ENCODE data around the gene ZNF716.

ZNF716 gene

DNA sequence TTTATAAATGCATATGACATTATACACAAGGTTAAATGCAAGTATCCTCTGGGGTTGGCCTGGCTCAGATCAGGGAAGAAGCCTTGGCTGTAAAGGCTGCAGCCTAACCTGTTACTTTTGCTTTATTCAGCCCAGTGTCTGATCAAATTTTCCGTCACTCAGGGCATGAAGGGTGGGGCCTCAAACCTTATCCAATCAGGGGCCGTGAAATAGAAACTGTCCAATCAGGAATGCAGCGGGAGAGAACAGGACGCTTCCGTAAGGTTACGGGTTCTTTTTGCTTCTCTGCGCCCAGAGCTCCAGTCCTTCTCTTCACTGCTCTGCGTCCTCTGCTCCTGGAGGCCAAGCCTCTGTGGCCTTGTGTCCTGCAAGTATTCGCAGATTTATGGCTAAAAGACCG, at the start of gene ZNF716:
Gene ZNF716 (plus strand): TSS at position 274 of the 400 bp plus-strand sequence. CDS start 112 bp downstream, at position 386.
- TF ChIP-seq, protein P1, sequence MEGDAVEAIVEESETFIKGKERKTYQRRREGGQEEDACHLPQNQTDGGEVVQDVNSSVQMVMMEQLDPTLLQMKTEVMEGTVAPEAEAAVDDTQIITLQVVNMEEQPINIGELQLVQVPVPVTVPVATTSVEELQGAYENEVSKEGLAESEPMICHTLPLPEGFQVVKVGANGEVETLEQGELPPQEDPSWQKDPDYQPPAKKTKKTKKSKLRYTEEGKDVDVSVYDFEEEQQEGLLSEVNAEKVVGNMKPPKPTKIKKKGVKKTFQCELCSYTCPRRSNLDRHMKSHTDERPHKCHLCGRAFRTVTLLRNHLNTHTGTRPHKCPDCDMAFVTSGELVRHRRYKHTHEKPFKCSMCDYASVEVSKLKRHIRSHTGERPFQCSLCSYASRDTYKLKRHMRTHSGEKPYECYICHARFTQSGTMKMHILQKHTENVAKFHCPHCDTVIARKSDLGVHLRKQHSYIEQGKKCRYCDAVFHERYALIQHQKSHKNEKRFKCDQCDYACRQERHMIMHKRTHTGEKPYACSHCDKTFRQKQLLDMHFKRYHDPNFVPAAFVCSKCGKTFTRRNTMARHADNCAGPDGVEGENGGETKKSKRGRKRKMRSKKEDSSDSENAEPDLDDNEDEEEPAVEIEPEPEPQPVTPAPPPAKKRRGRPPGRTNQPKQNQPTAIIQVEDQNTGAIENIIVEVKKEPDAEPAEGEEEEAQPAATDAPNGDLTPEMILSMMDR (IDR thresholded peaks at IDR 0.05) = no peak

DNA sequence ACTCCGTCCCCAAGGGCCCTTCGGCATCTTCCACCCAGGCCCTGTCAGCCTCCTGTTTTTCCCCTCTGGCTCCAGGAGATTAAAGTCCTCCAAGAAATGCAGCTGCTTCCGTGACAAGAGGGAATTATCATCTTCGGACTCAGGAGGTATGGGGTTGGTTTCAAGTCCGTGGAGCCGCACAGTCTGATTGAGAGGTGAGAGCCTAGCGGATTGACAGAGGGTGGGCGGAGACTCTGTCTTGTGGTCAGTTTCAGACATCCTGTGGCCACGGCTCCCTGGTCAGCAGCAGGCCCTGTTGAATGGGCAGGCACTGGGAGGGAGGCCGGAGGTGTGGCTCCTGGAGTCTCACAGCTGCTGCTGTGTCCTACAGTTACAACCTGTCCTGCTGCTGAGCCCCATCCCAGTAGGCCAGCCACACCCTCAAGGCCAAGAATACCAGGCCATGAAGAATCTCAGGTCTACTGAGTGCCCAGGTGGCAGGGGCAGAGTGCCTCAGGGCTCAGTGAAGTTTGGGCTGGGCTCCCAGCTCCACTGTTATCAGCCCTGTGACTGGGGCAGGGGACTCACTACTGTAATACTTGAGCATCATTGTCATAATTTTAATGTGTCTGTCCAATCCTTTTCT, 49.3 kb upstream of the ZNF716 start:
- TF ChIP-seq, protein P1 (IDR thresholded peaks at IDR 0.05) = no peak

DNA sequence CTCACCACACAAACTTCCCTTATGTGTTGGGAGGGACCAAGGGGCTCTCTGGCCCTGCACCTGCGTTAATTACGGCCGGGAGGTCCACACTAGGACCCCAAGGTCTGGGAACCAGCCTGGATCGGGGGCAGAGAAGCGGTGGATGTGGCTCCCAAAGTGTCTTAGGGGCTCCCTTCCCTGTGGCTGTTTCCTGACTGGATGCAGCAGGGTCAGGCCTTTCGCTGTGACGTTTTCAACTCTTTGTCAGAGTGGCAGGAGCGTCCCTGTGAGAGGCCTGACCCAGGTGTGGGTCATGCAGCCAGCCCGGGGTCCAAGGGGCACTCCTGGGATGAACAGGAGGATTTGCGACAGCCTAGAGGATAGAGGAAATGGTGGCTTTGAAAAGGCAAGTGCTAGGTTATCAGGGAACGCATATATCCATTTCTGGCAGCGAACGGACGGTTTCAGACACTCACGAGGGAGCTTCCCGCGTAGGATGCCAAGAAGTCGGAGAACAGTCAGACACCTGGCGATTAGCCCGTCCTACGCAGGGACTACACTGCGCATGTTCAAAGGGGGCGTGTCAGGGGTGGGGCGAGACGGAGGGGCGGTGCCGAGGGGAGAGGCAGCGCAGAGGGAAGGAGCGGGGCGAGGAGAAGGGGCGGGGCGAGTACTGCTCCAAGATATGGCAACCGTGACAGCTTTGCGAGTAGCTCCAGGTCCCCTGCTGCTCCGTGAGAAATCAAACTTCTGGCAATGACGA, 46.2 kb upstream of the ZNF716 start:
- TF ChIP-seq, protein P1 (IDR thresholded peaks at IDR 0.05) = no peak

DNA sequence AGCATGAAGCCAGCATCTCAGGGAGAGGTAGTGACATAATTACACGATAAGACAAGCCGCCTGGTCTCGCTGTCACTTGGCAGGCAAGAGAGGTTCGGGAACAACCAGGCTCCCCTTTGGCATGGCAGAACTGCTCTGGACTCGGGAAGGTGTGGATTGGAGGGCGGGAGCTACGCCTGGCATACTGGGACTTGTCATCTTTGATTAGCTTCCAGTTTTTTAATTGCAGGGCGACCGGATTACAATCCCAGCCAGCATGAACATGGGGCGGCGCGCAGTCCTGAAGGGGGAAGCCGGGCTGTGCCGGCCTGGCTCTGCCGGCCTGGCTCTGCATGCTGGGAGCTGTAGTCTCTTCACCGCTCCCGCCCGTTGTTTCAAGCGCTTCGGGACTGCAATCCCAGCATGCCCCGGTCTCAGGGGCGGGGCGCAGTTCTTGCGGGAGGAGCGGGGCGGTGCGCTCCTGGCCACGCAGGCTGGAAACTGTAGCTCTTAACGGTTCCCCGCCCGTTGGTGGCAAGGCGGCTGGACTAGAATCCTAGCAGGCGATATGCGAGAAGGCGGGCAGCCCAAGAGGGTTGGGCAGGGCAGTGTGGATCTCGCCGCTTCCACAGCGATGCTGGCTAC, 45.5 kb upstream of the ZNF716 start:
- TF ChIP-seq, protein P1 (IDR thresholded peaks at IDR 0.05) = no peak

DNA sequence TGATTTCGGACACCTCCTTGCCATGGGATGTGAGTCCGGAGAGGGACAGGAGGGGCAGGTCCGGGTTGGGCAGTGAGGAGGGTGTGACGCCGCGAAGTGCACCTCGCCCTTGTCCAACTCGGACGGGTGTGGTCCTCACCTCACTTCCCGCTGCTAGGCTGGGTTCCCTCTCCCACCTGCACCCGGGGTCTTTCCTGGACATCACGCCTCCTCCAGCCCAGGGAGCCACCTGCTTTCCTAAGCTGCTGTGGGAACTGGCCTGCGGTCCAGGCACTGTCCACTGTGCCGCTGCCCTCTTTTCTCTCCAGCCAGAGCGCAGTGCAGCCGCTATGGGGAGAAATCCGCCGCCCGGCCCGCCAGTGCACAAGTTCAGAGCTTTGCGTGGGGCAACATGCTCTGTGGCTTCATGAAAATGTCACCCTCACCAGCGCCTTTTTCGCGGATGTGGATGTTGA, 45.0 kb upstream of the ZNF716 start:
- TF ChIP-seq, protein P1 (IDR thresholded peaks at IDR 0.05) = no peak

DNA sequence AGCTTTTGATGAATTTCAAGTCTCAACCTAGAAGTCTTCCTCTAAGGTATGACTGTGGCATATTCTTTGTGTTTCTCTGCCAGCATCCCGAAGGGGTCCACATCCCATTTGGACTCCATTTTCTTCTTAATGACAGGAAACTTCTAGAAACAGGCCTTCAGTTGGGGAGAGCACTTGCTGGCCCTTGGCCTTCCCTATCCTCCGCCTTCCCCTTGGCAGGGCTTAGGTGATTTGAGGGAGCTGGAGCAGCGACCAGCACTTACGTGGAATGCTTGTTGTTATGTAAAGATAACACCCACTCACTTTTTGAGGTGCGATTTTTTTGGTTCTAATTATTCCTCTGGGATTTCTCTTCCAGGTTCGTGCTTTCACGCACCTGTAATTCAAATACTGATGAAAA, 42.9 kb upstream of the ZNF716 start:
- TF ChIP-seq, protein P1 (IDR thresholded peaks at IDR 0.05) = no peak

DNA sequence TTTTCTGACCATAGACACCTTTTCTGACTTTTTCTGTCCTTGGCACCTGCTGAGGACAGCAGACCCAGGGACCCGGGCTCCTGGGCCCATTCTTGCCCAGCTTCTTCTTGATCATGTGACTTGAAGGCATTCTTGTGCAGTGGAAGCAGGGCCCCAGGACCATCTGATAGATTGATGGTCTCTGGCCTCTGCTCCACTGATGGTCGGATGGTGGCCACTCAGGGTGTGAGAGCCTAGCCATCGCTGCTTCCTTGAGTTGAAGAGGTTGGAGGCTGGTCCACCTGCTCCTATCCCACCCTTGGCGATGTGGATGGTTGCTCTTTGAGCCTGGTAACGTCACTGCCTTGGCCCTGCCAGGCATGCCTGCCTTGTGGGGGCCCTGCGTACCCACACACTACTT, 37.8 kb upstream of the ZNF716 start:
- TF ChIP-seq, protein P1 (IDR thresholded peaks at IDR 0.05) = no peak

All from LNCAP (cell line).